LNCaP clone FGC (cell line): ENCODE results near the gene FAM221B.

Experiments
- DNase-seq: peaks from one replicate; pipeline ENCODE4 v3.0.0-alpha.2; 2011; ENCODE audit warnings: low read depth
- H3K4me3 ChIP-seq: 2 replicates; pipeline ENCODE4 v1.5.1; 2011; ENCODE audit warnings: mild to moderate bottlenecking, low read depth, low read length, control low read depth
- CTCF ChIP-seq: IDR thresholded peaks from 2 replicates; pipeline ENCODE4 v1.5.1; 2012; ENCODE audit warnings: mild to moderate bottlenecking; ENCODE audit not compliant: control insufficient read depth, insufficient read depth; ENCODE audit errors: extremely low read depth

FAM221B gene

GRCh38 chr9:35793461-35793860 is 35.1 kb downstream of the FAM221B start:
- DNase-seq, result no peak
- TF ChIP-seq CTCF, result no peak
- H3K4me3 ChIP-seq, result no peak overlapping the region

- no peak for TF ChIP-seq CTCF
- H3K4me3 ChIP-seq, result no peak overlapping the region
- DNase-seq, result no peak
These were observed 35.7 kb downstream of the FAM221B start for GRCh38 chr9:35792826-35793225.

GRCh38 chr9:35792024-35792813 is 36.3 kb downstream of the FAM221B start:
- TF ChIP-seq CTCF, result no peak
- no peak overlapping the region for H3K4me3 ChIP-seq
- no peak for DNase-seq

- no peak for DNase-seq
- H3K4me3 ChIP-seq, result no peak within 1 kb of the TSS
- TF ChIP-seq CTCF, result no peak
These were observed 37.1 kb downstream of the FAM221B start, which contains the start of gene NPR2 for GRCh38 chr9:35791297-35791921. NPR2 (plus strand) TSS chr9:35791591; CDS start chr9:35792409, 818 bp downstream.

GRCh38 chr9:35790385-35791296 is 37.9 kb downstream of the FAM221B start:
- no peak for DNase-seq
- no peak overlapping the region for H3K4me3 ChIP-seq
- peak; percentile 97 for TF ChIP-seq CTCF

GRCh38 chr9:35790025-35790384 is 38.5 kb downstream of the FAM221B start:
- TF ChIP-seq CTCF, result no peak
- no peak for DNase-seq
- no peak overlapping the region for H3K4me3 ChIP-seq
